HepG2 (cell line): ENCODE results near the gene CYP17A1. TPM values are rescaled to one million over a fixed set of nuclear protein-coding genes. Genes with fewer than 3 reads are reported as not detected.

Experiments used
- ATAC-seq: fragments of 200-7000 bp; cut with Tn5 transposase; 3 replicates; pipeline ENCODE4 v1.9.1; 2020; ENCODE audit warnings: mild to moderate bottlenecking, moderate library complexity
- BruUV-seq: library from RNA; stranded (reverse); fragments of 400-500 nt; replicated peaks from 2 replicates; lab custom pipeline; 2021; lab: Mats Ljungman, UMichigan
- CTCF ChIA-PET: fragments of 300-600 bp; formaldehyde crosslinking; extraction: SDS; loops from one replicate; lab custom pipeline; 2021; ENCODE audit warnings: low total read pairs, inconsistent platforms, low intra/inter-chr PET ratio; lab: Yijun Ruan, JAX
- POLR2A ChIA-PET: fragments of 350-600 bp; sonication (Branson Sonifier 250); formaldehyde crosslinking; loops from one replicate; lab custom pipeline; 2020; ENCODE audit warnings: antibody characterized with exemption, inconsistent platforms; lab: Yijun Ruan, JAX
- DNase-seq: peaks from one replicate; pipeline ENCODE4 v3.0.0-alpha.2; 2015; ENCODE audit warnings: low spot score
- FAIRE-seq: peaks from 3 replicates; lab custom pipeline; 2011; peaks lifted over from hg19 to GRCh38; lab: Jason Lieb, UNC
- H2AFZ ChIP-seq: one replicate; pipeline ENCODE4 v1.6.1; 2011; ENCODE audit warnings: low read length, inconsistent platforms
- H3K27ac ChIP-seq: fragments of 300-600 bp; 3 replicates; pipeline ENCODE4 v1.8.0; 2011; ENCODE audit warnings: mixed run types, mild to moderate bottlenecking, mixed read lengths, low read length, inconsistent platforms; ENCODE audit not compliant: insufficient read depth; ENCODE audit errors: extremely low read length
- H3K27me3 ChIP-seq, 2 experiments: fragments of 200-600 bp in 1 of 2; 2 replicates in 1 of 2; 3 replicates in 1 of 2; pipeline versions ENCODE4 v1.6.0 to v1.8.0; 2011; ENCODE audit warnings: low read length in 2 of 2, mild to moderate bottlenecking in 2 of 2, moderate library complexity in 2 of 2, inconsistent platforms in 1 of 2; ENCODE audit not compliant: insufficient read depth in 2 of 2, control insufficient read depth in 1 of 2
- H3K36me3 ChIP-seq, 2 experiments: fragments of 200-600 bp in 1 of 2; replicated peaks in 1 of 2; 2 replicates in 1 of 2; 3 replicates in 1 of 2; pipeline versions ENCODE4 v1.5.1 to v1.8.0; 2011; ENCODE audit warnings: low read length in 2 of 2, inconsistent platforms in 1 of 2; ENCODE audit not compliant: insufficient read depth in 2 of 2, control insufficient read depth in 1 of 2
- H3K4me1 ChIP-seq: 2 replicates; pipeline ENCODE4 v1.5.1; 2012; ENCODE audit warnings: low read length, inconsistent platforms; ENCODE audit not compliant: insufficient read depth
- H3K4me2 ChIP-seq: 2 replicates; pipeline ENCODE4 v1.6.0; 2011; ENCODE audit warnings: low read depth, low read length, inconsistent platforms
- H3K4me3 ChIP-seq, 3 experiments: fragments of 200-600 bp in 1 of 3; sonication (generic), shearing (Covaris generic) in 1 of 3; replicated peaks in 1 of 3; 2 replicates each; pipeline ENCODE4 v1.5.1; 2011 to 2016; ENCODE audit warnings: low read length in 3 of 3, inconsistent platforms in 2 of 3, low read depth in 2 of 3, mild to moderate bottlenecking in 2 of 3, control low read depth in 1 of 3, mixed read lengths in 1 of 3; ENCODE audit not compliant: insufficient read depth in 1 of 3
- H3K79me2 ChIP-seq: one replicate; pipeline ENCODE4 v1.6.1; 2011; ENCODE audit warnings: low read length, inconsistent platforms; ENCODE audit not compliant: insufficient read depth
- H3K9ac ChIP-seq: 2 replicates; pipeline ENCODE4 v1.6.0; 2011; ENCODE audit warnings: mild to moderate bottlenecking, low read depth, low read length, inconsistent platforms; ENCODE audit not compliant: insufficient read depth
- H3K9me3 ChIP-seq: 2 replicates; pipeline ENCODE4 v1.5.1; 2012; ENCODE audit warnings: mild to moderate bottlenecking, low read length
- H4K20me1 ChIP-seq: 2 replicates; pipeline ENCODE4 v1.6.0; 2011; ENCODE audit warnings: inconsistent platforms, mild to moderate bottlenecking, low read length, moderate library complexity; ENCODE audit not compliant: insufficient read depth
- EHMT2 ChIP-seq: fragments of 200-600 bp; sonication (generic); IDR thresholded peaks from 2 replicates; pipeline ENCODE4 v1.7.0; 2017; ENCODE audit warnings: antibody characterized with exemption, low read depth, low read length, borderline replicate concordance
- KLF12 ChIP-seq: sonication (generic); formaldehyde crosslinking; IDR thresholded peaks from 2 replicates; pipeline ENCODE4 v1.4.0; 2020; ENCODE audit warnings: missing genetic modification reagents, borderline replicate concordance
- KMT2A ChIP-seq: sonication (generic); formaldehyde crosslinking; IDR thresholded peaks from 2 replicates; pipeline ENCODE4 v1.4.0; 2020; ENCODE audit warnings: missing genetic modification reagents
- PCBP2 ChIP-seq: fragments of 200-400 bp; formaldehyde crosslinking; optimal IDR thresholded peaks from 2 replicates; pipeline ENCODE3; 2018; ENCODE audit warnings: low read length, low read depth; ENCODE audit not compliant: poor library complexity, severe bottlenecking
- PITX1 ChIP-seq: sonication (generic); formaldehyde crosslinking; IDR thresholded peaks from 2 replicates; pipeline ENCODE4 v1.5.1; 2020; ENCODE audit warnings: mild to moderate bottlenecking, missing genetic modification reagents
- SUZ12 ChIP-seq: fragments of 150-350 bp; IDR thresholded peaks from 2 replicates; pipeline ENCODE4 v1.6.1; 2014; ENCODE audit warnings: low read depth, low read length
- TEAD2 ChIP-seq: sonication (generic); formaldehyde crosslinking; IDR thresholded peaks from 2 replicates; pipeline ENCODE4 v1.9.0; 2021; ENCODE audit warnings: missing genetic modification reagents
- TMF1 ChIP-seq: sonication (generic); formaldehyde crosslinking; IDR thresholded peaks from 2 replicates; pipeline ENCODE4 v1.8.1; 2022; ENCODE audit warnings: low read depth, missing genetic modification reagents
- TOPORS ChIP-seq: sonication (generic); formaldehyde crosslinking; IDR thresholded peaks from 2 replicates; pipeline ENCODE4 v1.8.0; 2023; ENCODE audit warnings: mild to moderate bottlenecking, missing genetic modification reagents
- ZFP62 ChIP-seq: sonication (generic); formaldehyde crosslinking; IDR thresholded peaks from 2 replicates; pipeline ENCODE4 v1.4.0; 2020; ENCODE audit warnings: missing genetic modification reagents
- ZMYM4 ChIP-seq: sonication (generic); formaldehyde crosslinking; IDR thresholded peaks from 2 replicates; pipeline ENCODE4 v1.8.1; 2023; ENCODE audit warnings: mild to moderate bottlenecking, missing genetic modification reagents
- ZNF431 ChIP-seq: sonication (generic); formaldehyde crosslinking; IDR thresholded peaks from 2 replicates; pipeline ENCODE4 v1.9.0; 2022; ENCODE audit warnings: missing genetic modification reagents, low read depth, mild to moderate bottlenecking, borderline replicate concordance
- ZNF703 ChIP-seq: sonication (generic); formaldehyde crosslinking; IDR thresholded peaks from 2 replicates; pipeline ENCODE4 v1.5.1; 2020; ENCODE audit warnings: missing genetic modification reagents, mild to moderate bottlenecking, moderate library complexity, borderline replicate concordance
- ZNF776 ChIP-seq: sonication (generic); formaldehyde crosslinking; IDR thresholded peaks from 2 replicates; pipeline ENCODE4 v1.4.0; 2020; ENCODE audit warnings: mild to moderate bottlenecking, missing genetic modification reagents
- ZNF788 ChIP-seq: sonication (generic); formaldehyde crosslinking; IDR thresholded peaks from 2 replicates; pipeline ENCODE4 v1.5.0; 2020; ENCODE audit warnings: mild to moderate bottlenecking, missing genetic modification reagents, borderline replicate concordance
- ZNF792 ChIP-seq: IDR thresholded peaks from 2 replicates; pipeline ENCODE4 v1.6.1; 2016
- ZSCAN22 ChIP-seq: sonication (generic); formaldehyde crosslinking; IDR thresholded peaks from 2 replicates; pipeline ENCODE4 v1.4.0; 2020; ENCODE audit warnings: mild to moderate bottlenecking, missing genetic modification reagents
- WGBS: methylation state at CpG from one replicate; pipeline ENCODE4 v1.1.6; 2017; ENCODE audit warnings: low lambda C conversion rate; 5-methylcytosine and 5-hydroxymethylcytosine counted together
- in situ Hi-C: cut with HindIII; loops from 2 replicates; pipeline ENCODE4 v1.10.0; 2017; ENCODE audit warnings: low pct_unique_long_range_greater_than_20kb; ENCODE audit not compliant: extremely low pct_ligation_motif_present
- intact Hi-C: fragments of 100-400 bp; cut with micrococcal nuclease; formaldehyde crosslinking; loops from one replicate; pipeline ENCODE4 v1.10.0; 2022; ENCODE audit not compliant: unreplicated experiment
- polyA plus RNA-seq, 8 experiments: library from polyadenylated mRNA; depleted of rRNA in 3 of 8; stranded (reverse) in 7 of 8; unstranded in 1 of 8; fragments of >200 nt; fragmentation: Illumina TruSeq in 4 of 8; extraction: Trizol in 4 of 8; gene quantifications; 2 replicates each; pipeline versions ENCODE4 v1.2.1 to v1.2.3, GENCODE V29; 2011 to 2016; ENCODE audit warnings: low read depth in 4 of 8, missing spikeins in 1 of 8, mixed read lengths in 1 of 8; ENCODE audit not compliant: insufficient read depth in 1 of 8
- total RNA-seq, 5 experiments: library from RNA; depleted of rRNA; stranded (reverse); fragments of >200 nt; fragmentation: Illumina TruSeq; extraction: Trizol; gene quantifications; 2 replicates each; pipeline ENCODE4 v1.2.3, GENCODE V29; 2016; ENCODE audit warnings: low read depth in 1 of 5
- TF ChIP-seq, protein P1 (sequence below): sonication (generic); formaldehyde crosslinking; IDR thresholded peaks from 2 replicates; pipeline ENCODE4 v1.8.1; 2022; ENCODE audit warnings: low read depth, mild to moderate bottlenecking, missing genetic modification reagents
- TF ChIP-seq, protein P2 (sequence below): sonication (generic); formaldehyde crosslinking; IDR thresholded peaks from 2 replicates; pipeline ENCODE4 v1.4.0; 2020; ENCODE audit warnings: mild to moderate bottlenecking, missing genetic modification reagents
- TF ChIP-seq, protein P3 (sequence below): sonication (generic); formaldehyde crosslinking; IDR thresholded peaks from 2 replicates; pipeline ENCODE4 v1.5.1; 2020; ENCODE audit warnings: missing genetic modification reagents, mild to moderate bottlenecking, borderline replicate concordance

The CYP17A1 gene
- total and polyA plus RNA-seq, 2 of the 13 experiments (the other 11 are each of a cell fraction or from before 2014, with no cell fraction given) = 0.13 to 1.1 TPM

DNA sequence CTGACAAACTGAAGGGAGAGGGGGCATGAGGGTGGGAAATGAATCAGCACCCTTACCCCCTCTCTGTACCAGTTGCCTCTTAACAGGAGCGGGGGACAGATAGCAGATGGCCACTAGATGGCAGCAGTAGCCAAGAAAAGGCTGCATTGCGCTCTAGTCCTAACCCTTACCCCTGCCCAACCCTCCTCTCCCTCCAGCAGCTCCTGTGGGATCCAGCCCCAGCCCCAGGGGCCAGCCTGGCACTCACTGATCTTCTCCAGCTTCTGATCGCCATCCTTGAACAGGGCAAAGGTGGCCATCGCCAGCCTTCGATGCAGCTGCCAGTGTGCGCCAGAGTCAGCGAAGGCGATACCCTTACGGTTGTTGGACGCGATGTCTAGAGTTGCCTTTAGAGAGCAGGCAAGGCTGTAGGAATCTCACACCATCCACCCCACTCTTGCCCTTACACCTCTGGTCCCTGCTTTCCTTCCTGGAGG lies 2.2 kb downstream of the CYP17A1 start:
- no peaks in the 10 kb centered on the region for H3K79me2 ChIP-seq
- DNase-seq (peak; percentile 62), ATAC-seq (peak; percentile 93), FAIRE-seq (peak; percentile 94)
- CTCF ChIA-PET = interaction anchor here (0.8 to 3.0 kb wide), 7 partner anchors 66 to 499 kb away, joined by 3 to 40 read pairs (median 6); no protein-coding TSS in a partner anchor
- no peaks in the 10 kb centered on the region for H4K20me1 ChIP-seq
- no peak overlapping the region for H3K4me2 ChIP-seq
- H2AFZ ChIP-seq = no peak overlapping the region
- H3K4me3 ChIP-seq = no peak overlapping the region
- H3K9ac ChIP-seq = no peak overlapping the region
- H3K9me3 ChIP-seq = peaks cover 13% of the 10 kb centered on the region; the same call in 1 of the 2 replicates
- no TSS peak for BruUV-seq
- 74% methylated on average over 10 of the region's 11 CpGs for WGBS
- peaks cover 31% of the 10 kb centered on the region for H3K4me1 ChIP-seq
- POLR2A ChIA-PET = interaction anchor here (1.0 kb wide), 1 partner anchor 66 kb away, joined by 3 read pairs; no protein-coding TSS in a partner anchor
- no peak overlapping the region for H3K27ac ChIP-seq
- in situ Hi-C loops = loop anchor here (5.0 kb wide), 1 partner anchor 82 kb away; the partner anchor contains the start of gene CNNM2
- intact Hi-C loops = loop anchor here (1.0 to 2.0 kb wide), 4 partner anchors 66 to 234 kb away; no protein-coding TSS in a partner anchor
- no peaks in the 10 kb centered on the region for H3K36me3 ChIP-seq
- no peaks in the 10 kb centered on the region; a peak in 2 of 5 replicates for H3K27me3 ChIP-seq
- TF ChIP-seq ZNF792 (CRISPR knock-in tag) (no peak), PCBP2 (no peak), ZSCAN22 (CRISPR knock-in tag) (no peak), TOPORS (CRISPR knock-in tag) (no peak), ZMYM4 (CRISPR knock-in tag) (no peak), ZNF788 (CRISPR knock-in tag) (no peak), TEAD2 (no peak), ZNF431 (CRISPR knock-in tag) (no peak), ZNF776 (peak; percentile 49; the same call in 1 of the 2 replicates), EHMT2 (no peak), KLF12 (CRISPR knock-in tag) (no peak), PITX1 (CRISPR knock-in tag) (peak; percentile 27; the same call in 1 of the 2 replicates), KMT2A (CRISPR knock-in tag) (no peak), ZFP62 (CRISPR knock-in tag) (no peak), SUZ12 (no peak), ZNF703 (CRISPR knock-in tag) (no peak), TMF1 (CRISPR knock-in tag) (no peak)
- TF ChIP-seq, protein P1, sequence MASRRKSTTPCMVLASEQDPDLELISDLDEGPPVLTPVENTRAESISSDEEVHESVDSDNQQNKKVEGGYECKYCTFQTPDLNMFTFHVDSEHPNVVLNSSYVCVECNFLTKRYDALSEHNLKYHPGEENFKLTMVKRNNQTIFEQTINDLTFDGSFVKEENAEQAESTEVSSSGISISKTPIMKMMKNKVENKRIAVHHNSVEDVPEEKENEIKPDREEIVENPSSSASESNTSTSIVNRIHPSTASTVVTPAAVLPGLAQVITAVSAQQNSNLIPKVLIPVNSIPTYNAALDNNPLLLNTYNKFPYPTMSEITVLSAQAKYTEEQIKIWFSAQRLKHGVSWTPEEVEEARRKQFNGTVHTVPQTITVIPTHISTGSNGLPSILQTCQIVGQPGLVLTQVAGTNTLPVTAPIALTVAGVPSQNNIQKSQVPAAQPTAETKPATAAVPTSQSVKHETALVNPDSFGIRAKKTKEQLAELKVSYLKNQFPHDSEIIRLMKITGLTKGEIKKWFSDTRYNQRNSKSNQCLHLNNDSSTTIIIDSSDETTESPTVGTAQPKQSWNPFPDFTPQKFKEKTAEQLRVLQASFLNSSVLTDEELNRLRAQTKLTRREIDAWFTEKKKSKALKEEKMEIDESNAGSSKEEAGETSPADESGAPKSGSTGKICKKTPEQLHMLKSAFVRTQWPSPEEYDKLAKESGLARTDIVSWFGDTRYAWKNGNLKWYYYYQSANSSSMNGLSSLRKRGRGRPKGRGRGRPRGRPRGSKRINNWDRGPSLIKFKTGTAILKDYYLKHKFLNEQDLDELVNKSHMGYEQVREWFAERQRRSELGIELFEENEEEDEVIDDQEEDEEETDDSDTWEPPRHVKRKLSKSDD (CRISPR knock-in tag) = no peak
- TF ChIP-seq, protein P2, sequence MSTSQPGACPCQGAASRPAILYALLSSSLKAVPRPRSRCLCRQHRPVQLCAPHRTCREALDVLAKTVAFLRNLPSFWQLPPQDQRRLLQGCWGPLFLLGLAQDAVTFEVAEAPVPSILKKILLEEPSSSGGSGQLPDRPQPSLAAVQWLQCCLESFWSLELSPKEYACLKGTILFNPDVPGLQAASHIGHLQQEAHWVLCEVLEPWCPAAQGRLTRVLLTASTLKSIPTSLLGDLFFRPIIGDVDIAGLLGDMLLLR (CRISPR knock-in tag) = no peak
- TF ChIP-seq, protein P3, sequence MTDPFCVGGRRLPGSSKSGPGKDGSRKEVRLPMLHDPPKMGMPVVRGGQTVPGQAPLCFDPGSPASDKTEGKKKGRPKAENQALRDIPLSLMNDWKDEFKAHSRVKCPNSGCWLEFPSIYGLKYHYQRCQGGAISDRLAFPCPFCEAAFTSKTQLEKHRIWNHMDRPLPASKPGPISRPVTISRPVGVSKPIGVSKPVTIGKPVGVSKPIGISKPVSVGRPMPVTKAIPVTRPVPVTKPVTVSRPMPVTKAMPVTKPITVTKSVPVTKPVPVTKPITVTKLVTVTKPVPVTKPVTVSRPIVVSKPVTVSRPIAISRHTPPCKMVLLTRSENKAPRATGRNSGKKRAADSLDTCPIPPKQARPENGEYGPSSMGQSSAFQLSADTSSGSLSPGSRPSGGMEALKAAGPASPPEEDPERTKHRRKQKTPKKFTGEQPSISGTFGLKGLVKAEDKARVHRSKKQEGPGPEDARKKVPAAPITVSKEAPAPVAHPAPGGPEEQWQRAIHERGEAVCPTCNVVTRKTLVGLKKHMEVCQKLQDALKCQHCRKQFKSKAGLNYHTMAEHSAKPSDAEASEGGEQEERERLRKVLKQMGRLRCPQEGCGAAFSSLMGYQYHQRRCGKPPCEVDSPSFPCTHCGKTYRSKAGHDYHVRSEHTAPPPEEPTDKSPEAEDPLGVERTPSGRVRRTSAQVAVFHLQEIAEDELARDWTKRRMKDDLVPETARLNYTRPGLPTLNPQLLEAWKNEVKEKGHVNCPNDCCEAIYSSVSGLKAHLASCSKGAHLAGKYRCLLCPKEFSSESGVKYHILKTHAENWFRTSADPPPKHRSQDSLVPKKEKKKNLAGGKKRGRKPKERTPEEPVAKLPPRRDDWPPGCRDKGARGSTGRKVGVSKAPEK (CRISPR knock-in tag) = 0 out of 2 replicates have a peak, but pooled peaks have one; percentile 65
